NCI-H748 treated with DMSO at 0.1 percent for 48 hours (cell line): ENCODE results near the gene GALT.
A peak's percentile ranks its signal among the peaks of the same experiment; 100 is the strongest.

Source experiments
- DNase-seq: peaks from one replicate; lab custom pipeline; 2025; lab: John Stamatoyannopoulos, UW

The GALT gene

DNA sequence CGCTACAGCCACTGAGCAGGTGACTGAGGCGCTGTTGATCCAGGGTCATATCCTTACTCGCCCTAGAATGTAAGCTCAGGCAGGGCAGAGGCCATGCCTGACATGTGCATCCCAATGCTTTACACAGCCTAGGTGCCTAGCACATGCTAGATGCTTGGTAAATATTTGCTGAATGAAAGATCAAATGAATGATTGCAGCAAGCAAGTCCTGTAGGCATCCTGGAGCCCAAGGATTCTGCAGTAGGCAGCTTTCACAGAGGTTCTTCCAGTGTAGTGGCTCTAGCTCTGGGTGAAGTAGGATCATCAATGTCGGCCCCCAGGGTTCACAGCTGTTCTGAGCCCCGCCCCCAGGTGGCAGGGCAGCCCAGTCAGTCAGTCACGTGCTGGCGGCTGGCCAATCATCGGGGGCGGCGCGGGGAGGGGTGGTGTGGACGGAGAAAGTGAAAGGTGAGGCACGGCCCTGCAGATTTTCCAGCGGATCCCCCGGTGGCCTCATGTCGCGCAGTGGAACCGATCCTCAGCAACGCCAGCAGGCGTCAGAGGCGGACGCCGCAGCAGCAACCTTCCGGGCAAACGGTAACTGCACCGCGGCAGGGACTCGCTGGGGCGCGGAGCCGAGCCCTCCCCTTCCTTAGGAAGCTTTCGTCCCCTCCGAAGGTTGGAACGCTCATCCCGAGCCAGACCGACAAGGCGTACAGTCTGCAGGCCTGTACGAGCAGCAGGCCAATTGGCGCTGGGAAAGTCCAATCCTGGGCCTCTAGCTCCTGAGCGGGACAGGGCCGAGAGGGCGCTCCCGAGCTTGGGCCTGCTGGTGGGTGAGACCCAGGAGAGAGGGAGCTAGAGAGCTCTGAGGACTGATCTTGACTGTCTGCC lies at the start of gene GALT:
Gene GALT (plus strand): TSS at position 465 of the 873 bp plus-strand sequence. CDS start 30 bp downstream, at position 495.
- DNase-seq = peak; percentile 82

DNA sequence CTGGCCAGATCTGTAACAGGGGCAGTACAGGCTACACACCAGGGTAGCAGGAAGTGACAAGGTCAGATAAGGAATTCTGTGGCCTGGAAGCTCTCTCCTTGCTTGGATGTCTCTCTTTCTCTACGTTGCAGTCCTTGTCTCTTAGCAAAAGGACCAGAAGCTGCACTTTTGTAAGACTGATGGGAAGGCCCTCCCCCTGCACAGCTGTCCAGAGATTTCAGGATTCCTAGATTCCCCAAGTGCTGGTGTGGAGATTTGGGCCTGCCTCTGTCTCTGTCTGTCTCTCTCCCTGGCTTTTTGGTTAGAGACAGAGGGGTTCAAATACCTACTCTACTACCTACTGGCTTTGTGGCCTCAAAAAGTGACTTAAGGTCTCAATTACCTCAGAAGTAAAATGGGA lies 46.9 kb upstream of the GALT start:
- DNase-seq = no peak

- DNase-seq = no peak
Measured at GRCh38 chr9:34600908-34601307, 45.6 kb upstream of the GALT start.

DNA sequence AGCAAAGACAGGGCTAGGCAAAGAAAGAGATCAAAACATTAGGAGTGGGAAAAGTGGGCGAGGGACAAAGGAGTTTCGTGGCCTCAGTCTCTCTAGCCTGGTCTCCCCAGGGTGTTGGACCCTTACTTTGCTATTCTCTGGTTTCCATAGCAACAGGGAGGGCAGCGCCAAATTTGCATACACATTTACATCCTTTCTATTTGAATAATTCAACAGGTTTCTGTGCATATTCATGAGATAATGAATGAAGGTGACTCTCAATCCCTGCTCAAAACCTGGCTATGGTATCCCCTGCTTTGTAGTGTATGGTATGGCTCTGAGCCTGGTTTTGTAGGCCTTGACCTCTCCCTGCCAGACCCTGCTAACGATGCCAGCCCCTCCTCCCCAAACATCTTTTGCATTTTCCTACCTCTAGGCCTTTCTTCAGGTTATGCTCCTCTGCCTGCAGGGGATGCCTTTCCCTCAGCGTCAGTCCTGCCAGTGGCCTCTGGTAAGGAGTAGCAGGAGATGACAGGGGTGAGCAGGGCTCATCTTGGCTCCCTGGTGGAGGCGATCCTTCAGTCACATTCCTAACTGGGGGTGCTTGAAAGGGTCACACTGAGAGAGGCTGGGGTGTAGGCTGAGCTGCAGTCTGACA lies 44.4 kb upstream of the GALT start:
- no peak for DNase-seq

DNA sequence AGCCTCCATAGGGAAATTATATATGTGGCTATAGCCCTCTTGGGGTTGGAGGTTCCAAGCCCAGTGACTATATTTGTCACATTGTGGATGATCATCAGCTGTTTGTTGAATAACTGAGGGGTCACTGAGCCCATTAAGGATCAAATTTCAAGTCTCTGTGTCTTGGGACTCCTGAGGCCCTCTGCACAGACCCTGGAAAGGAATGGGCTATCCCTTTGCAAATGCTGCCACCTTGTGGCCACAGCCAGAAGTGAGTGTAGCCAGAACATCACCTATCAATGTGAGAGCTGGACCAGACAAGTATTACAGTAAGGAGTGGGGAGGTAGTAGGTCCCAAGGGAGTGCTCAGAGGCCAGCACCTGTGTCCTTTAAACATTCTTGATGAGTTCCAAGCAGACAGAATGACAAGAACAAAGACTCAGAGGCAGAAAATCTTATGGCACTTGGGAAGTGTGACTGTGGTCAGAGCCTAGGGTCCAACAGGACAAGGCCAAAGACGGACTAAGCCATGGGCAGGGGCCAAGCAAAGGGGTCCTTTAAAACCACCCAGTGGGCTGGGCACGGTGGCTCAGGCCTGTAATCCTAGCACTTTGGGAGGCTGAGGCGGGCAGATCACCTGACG lies 42.8 kb upstream of the GALT start:
- peak; percentile 57 for DNase-seq

DNA sequence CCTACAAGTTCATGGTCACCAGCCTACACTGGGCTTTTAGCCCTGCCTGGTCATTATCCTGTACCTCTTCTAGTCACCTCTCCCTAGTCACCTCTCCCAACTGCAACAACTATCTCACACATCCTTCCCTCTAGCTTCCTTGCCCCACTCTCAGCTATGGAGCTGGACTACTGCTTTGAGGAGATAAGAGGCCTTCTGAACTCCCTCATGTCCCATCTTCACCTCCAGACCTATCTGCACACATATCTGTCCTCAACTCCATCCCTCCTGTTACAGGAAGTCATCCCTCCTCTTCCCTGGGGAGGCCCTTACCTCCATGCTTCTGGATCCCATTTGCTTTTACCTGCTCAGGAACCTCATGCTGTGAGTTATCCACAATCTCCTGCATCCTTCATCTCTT lies 40.3 kb upstream of the GALT start:
- DNase-seq = no peak

GRCh38 chr9:34606905-34607304 lies 39.6 kb upstream of the GALT start:
- DNase-seq = no peak

- no peak for DNase-seq
Measured at GRCh38 chr9:34607331-34607730, 39.1 kb upstream of the GALT start.

GRCh38 chr9:34610434-34611206 lies 35.9 kb upstream of the GALT start:
- no peak for DNase-seq

- DNase-seq = no peak
Measured at GRCh38 chr9:34611251-34611810, 35.1 kb upstream of the GALT start.

DNA sequence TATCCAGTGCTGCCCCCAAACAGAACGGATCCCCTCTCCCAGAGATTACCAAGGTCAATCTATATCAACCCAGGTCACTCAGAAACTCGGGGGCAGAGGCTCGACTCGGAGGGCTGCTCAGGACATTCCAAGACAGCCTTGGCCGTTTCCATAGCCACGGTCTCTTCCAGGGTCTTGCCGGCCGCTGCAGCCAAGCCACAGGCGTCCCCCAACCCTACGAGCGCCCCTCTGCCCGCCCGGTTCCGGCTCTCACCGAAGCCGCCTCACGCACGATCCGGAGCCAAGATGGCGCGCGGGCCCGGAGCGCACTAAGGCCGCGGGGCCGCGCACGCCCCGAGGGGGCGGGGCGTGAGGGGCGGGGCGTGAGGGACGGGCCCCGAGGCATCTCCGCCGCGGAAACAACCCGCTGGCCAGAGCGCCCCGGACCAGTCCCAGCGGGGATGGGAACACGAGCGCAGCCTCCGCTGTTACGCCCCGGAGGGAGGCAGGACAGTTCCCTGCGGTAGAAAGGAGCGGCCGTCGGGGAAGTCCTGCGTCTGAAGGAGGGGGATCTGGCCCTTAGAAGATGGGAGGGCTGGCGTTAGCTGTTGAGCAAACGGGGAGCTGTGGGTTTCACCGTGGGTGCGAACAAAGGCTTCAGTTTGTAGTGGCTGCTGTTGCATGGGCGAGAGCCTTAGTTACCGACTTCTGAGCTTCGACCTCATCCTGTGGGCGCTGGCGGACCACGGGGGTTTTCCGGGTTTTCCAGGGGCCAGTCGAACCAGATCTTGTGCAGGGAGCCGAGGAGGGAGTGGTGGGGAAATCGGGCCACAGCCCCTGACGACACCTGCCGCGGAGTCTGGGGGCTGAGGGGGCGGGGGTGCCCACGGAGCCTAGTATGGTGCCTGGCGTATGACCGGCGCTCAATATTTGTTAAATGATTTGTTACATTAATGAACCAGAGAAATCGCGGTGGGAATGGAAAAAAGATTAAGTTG lies 34.4 kb upstream of the GALT start, which contains the start of gene RPP25L:
Gene RPP25L (minus strand): TSS at position 287 of the 977 bp plus-strand sequence. CDS start 801 bp downstream, outside the sequence.
- DNase-seq = peak; percentile 73

- peak; percentile 84 for DNase-seq
Measured at GRCh38 chr9:34612788-34613390, 33.6 kb upstream of the GALT start.

DNA sequence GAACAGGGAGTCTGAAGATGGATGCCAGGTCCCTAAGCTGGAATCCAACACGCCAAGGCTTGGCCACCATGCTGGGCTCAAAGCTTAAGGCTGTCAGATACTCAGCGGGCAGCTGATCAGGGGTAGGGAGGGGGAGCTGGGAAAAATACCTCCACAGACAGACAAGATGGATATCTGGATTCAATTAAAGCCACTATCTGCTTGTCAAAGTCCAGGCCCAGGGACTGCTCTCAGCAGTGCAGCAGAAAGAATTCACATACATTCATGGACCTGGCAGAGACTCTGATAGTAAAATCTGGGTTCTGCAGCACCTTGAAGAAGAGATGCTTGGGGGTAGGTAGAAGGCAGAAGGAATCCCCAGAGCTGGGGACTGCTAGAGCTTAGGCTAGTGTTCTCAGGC lies 31.3 kb upstream of the GALT start:
- no peak for DNase-seq

DNA sequence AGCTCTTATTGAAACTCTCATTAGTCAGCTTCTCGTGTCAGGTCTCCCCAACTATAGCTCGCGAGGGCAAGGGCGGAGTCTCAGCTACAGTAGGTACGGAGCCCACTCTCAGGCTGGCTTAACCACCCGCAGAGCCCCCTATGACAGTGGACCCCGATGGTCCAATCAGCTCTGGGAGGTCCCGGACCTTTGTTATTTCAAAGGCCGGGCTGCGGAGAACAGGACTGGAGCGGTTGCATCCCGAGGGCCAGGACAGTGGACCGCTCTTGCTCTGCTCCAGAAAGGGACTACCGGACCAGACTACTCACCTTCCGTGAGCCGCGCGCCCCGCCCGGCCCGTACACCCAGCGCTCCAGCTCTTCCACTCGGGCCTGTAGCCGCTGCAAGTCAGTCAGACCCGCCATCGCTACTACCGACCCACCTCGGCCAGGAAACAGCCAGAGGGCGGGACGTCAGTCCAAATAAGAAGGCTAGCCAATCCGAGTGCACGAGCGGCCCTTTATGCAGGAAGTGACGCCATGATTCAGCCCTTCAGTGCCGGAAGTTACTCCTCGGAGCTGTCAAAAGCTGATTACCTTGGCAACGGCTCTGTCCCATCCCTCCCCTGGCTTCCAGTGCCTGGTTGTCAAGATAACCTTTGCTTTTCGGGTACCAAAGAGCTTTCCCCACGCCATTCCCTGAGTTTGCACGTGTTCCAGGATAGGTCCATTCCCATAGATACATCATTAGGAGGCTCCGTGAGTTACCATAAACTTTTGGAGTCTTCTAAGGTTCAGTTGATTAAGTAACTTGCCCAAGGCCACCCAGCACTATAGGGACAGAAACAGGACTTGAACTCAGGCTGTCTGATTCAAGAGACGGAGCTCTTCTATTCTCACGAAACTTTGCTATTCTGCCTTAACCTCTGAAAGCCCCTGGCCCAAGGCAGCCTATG lies 26.1 kb upstream of the GALT start, which contains the start of gene DCTN3:
Gene DCTN3 (minus strand): TSS at position 435 of the 934 bp plus-strand sequence. CDS start 31 bp downstream, at position 404.
- peak; percentile 90 for DNase-seq

- no peak for DNase-seq
Measured at GRCh38 chr9:34623374-34624235, 22.9 kb upstream of the GALT start.

GRCh38 chr9:34624475-34625185 lies 21.8 kb upstream of the GALT start:
- no peak for DNase-seq

DNA sequence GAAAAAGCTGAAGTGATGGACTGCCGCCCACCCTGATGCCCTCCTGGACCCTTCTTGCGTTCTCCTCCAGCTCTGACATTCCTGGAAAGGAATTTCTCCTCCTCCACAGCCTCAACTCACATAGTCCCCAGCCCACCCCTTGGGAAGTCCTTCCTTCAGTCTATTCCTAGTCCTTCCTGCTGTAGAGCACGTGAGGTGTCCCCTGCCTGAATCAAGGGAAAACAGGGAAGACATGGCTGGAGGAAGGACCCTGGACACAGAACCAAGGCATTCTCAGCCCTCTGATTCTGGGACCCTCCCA lies 21.3 kb upstream of the GALT start:
- no peak for DNase-seq
